VCaP (cell line): ENCODE measurements around the gene STXBP6.
A peak's percentile ranks its signal among the peaks of the same experiment; 100 is the strongest.

Experiments used
- H3K27ac ChIP-seq: fragments of 450-650 bp; 2 replicates; pipeline ENCODE4 v1.5.1; 2017
- TF ChIP-seq, protein P1 (sequence below): fragments of 450-650 bp; conservative IDR thresholded peaks from 2 replicates; pipeline ENCODE4 v1.5.1; 2017; ENCODE audit warnings: mild to moderate bottlenecking, moderate library complexity

Gene STXBP6

GRCh38 chr14:24975393-24975792, 74.6 kb downstream of the STXBP6 start:
- H3K27ac ChIP-seq: no peak overlapping the region
- TF ChIP-seq, protein P1, sequence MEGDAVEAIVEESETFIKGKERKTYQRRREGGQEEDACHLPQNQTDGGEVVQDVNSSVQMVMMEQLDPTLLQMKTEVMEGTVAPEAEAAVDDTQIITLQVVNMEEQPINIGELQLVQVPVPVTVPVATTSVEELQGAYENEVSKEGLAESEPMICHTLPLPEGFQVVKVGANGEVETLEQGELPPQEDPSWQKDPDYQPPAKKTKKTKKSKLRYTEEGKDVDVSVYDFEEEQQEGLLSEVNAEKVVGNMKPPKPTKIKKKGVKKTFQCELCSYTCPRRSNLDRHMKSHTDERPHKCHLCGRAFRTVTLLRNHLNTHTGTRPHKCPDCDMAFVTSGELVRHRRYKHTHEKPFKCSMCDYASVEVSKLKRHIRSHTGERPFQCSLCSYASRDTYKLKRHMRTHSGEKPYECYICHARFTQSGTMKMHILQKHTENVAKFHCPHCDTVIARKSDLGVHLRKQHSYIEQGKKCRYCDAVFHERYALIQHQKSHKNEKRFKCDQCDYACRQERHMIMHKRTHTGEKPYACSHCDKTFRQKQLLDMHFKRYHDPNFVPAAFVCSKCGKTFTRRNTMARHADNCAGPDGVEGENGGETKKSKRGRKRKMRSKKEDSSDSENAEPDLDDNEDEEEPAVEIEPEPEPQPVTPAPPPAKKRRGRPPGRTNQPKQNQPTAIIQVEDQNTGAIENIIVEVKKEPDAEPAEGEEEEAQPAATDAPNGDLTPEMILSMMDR: no peak

DNA sequence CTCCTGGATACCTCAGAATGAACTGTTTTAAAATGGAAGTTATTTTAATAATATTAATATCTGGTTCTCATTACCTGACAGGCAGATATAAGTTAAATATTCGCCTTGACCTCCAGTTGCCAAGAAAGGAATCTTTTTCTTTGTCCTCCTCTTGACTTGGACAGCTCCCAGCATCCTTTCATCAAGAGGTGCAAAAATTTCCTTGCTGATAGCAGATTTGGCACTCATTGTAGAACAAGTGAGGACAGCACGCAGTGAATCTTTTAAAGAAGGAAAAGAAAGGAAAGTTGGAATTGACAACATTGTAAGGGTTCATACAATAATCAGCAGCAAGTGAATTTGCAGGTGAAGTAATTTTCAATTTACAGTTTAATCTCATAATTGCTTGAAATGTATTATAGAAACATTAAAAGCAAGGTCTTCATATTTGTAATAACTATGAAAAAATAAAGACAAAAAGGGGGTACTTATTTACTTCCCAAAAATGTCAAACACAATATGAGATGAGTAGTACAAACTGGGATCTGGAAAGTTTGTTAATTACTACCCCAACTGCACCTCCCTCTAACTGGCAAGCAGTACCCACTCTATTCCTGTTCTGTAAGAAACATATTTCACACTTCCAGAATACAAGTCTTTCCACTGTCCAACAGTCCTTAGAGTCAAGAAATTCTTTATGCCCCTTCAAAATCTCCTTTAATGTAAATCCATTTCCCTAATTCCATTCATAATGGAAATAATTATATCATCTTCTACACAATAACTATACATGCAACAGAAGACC, 75.2 kb downstream of the STXBP6 start:
- no peak overlapping the region for H3K27ac ChIP-seq
- TF ChIP-seq, protein P1: no peak

DNA sequence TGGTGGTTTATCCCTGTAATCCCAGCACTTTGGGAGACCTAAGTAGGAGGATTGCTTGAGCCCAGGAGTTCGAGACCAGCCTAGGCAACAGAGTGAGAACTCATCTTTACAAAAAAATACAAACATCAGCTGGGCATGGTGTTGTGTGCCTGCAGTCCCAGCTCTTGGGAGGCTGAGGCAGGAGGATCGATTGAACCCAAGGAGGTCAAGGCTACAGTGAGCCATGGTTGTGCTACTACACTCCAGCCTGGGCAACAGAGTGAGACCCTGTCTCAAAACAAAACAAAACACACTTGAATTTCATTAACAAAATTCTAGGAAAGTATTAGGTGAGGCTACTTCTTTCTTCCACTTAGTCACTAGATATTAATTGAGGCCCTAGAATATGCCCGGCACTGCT, 77.1 kb downstream of the STXBP6 start:
- TF ChIP-seq, protein P1: no peak
- no peak overlapping the region for H3K27ac ChIP-seq

- TF ChIP-seq, protein P1: no peak
- no peak overlapping the region for H3K27ac ChIP-seq
These were observed 78.7 kb downstream of the STXBP6 start for GRCh38 chr14:24971255-24971654.

GRCh38 chr14:24966579-24966964, 83.4 kb downstream of the STXBP6 start:
- H3K27ac ChIP-seq: peak overlapping the region; percentile 65; the same call in 1 of the 2 replicates
- TF ChIP-seq, protein P1: no peak

DNA sequence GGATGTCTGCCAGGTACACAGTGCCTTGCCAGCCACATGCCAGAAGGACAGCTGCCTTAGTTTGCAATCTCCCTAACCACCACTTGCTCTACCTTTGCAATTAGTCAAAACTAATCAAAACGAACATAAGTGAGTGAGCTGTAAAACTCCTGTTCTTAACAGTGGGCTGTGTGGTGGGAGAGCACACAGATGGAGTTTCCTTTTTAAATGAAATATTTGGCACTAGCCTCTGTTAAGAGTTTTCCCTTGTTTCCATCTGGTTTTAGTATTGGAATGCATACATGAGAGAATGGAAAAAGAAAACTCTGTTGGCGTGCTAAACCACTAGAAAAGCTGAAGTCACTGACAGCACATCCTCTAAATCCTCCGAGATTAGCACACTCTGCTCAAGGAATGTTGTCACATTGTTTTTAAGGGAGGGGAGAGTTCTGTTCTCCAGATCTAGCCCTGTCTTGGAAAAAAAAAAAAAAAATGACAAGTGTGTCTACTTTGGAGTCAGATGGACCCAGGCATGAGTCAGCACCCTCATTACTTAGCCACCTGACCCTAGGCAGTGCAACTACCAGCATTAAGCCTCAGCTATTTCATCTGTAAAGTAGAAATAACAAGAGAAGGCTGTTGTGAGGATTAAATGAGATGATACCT, 83.9 kb downstream of the STXBP6 start:
- peak overlapping the region; percentile 65 for H3K27ac ChIP-seq
- TF ChIP-seq, protein P1: no peak

DNA sequence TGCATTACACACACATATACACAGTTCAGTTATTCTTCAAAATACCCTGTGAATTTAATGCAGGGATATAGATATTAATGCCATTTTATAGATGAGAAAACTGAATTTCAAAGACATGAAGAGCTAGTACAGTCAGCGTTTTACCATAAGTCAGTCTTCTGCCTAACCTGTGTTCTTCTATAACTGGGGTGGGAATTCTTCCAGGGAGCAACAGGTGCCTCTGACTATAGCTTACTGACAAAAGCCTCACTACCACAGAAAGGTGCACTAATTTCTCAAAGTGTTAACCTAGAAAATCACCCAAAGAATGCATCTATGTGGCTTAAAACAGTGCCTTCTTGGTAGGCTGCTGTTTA, 84.4 kb downstream of the STXBP6 start:
- peak overlapping the region; percentile 65 for H3K27ac ChIP-seq
- TF ChIP-seq, protein P1: no peak
